Stimulated activated CD8-positive, alpha-beta memory T cell treated with anti-CD3 and anti-CD28 coated beads, Interleukin-4, amount 100 ng/mL, for 1 hour (primary cell): ENCODE results near the gene IGFN1.
"Not testable (repeated sequence)": the region's sequence is repeated elsewhere in the genome, so short reads cannot be mapped to it uniquely, and the experiment has no call there.

Experiments
- DNase-seq, 2 donors: peaks; one replicate each; pipeline ENCODE4 v3.0.0-alpha.2; 2020; ENCODE audit warnings: low read depth in 2 of 2, low spot score in 1 of 2

The IGFN1 gene

DNA sequence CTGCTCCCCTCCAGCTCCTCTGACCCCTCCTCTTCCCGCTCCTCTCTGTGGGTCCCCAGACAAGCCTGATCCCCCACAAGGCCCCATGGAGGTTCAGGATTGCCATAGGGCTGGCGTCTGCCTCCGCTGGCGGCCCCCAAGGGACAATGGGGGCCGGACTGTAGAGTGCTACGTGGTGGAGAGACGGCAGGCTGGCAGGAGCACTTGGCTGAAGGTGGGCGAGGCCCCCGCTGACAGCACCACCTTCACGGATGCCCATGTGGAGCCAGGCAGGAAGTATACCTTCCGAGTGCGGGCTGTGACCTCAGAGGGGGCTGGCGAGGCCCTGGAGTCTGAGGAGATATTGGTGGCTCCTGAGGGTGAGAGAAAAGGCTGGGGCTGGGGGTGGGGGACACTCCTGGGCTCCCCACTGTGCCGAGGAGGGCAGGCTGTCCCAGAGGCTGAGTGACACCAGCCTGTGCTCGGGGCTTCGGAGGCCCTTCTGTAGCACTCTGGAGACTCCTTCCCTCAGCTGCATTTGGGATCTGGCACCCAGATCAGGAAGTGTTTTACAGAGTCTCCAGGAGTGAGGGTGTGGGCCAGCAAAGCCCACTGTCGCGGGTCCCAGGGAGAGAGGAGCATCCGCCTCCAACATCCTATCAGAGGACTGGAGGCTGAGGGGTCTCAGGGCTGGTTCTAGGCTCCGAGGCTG is 25.9 kb downstream of the IGFN1 start:
- no peak for DNase-seq

DNA sequence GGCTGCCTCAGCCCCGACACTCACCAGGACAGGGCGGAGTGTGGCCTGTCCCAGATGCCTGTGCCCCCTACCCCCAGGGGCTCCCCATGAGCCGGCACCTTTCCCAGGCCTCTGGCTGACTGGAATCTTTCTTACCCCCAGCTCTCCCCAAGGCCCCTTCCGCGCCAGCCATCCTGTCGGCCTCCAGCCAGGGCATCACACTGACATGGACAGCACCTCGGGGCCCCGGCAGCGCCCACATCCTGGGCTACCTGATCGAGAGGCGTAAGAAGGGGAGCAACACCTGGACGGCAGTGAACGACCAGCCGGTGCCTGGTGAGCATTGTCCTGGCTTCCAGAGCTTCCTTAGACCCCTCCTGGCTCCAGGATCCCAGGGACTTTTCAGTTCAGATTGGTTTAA is 26.5 kb downstream of the IGFN1 start:
- no peak for DNase-seq

DNA sequence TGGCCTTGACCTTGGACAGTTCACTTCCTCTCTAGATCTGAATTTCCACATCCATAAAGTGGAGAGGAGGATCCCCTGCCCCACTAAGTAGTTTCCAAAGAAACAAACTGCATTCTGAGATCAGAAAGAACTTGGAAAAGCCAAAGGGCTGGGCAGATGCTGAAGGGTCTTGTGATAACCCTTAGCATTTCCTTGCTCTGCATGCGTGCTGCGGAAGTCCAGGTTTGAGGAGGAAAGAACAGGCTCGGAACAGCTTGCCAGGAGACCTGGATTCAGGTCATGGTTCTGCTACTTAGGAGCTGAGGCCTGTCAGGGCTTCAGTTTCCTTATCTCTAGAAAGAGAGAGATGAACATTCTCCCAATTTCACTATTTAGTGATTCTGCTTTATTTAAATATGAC is 27.2 kb downstream of the IGFN1 start:
- no peak for DNase-seq

DNA sequence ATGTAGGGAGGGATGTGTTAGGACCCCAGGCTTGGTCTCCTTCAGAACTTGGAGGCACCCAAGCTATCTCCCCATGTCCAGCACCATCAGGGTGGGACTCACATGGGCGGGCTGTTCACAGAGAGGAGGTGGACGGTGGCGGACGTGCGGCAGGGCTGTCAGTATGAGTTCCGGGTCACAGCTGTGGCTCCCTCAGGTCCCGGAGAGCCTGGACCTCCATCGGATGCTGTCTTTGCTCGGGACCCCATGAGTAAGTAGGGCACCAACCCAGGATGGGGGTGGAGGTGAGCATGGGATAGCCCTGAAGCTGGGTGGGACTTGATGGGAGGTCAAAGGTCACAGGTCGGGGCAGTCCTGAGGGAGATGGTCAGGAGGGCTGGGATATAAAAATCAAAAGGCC is 27.8 kb downstream of the IGFN1 start:
- DNase-seq = no peak

DNA sequence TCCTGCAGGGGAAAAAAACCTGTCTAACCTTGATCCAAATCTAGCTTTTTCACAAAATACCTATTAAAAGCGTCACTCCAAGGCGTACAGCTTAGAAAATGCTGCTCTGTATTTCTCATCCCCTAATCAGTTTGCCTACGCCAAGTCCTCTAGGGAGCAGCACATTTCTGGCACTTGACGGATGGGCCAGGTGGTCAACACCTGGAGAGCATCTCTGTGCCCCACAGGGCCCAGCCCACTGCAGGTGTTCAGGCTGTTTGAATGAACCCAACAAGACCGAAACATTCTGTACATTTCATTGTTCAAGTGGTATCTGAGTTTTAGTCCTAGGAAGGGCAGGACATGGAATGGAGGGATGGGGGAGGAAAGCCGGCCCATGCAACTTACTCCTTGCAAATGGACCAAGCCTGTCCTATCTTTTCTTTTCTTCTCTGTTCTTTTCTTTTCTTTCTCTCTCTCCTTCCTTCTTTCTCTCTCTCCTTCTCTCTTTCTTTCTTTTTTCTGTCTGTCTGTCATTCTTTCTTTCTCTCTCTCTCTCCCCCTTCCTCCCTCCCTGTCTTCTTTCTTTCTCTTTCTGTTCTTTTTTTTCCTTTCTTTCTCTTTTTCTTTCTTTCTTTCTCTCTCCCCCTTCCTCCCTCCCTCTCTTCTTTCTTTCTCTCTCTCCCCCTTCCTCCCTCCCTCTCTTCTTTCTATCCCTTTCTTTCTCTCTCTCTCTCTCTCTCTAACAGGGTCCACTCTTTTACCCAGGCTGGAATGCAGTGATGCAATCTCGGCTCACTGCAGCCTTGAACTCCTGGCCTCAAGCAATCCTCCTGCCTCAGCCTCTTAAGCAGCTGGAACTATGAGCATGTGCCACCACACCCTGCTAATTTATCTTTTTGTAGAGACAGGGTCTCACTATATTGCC is 29.1 kb downstream of the IGFN1 start:
- DNase-seq = no peak

DNA sequence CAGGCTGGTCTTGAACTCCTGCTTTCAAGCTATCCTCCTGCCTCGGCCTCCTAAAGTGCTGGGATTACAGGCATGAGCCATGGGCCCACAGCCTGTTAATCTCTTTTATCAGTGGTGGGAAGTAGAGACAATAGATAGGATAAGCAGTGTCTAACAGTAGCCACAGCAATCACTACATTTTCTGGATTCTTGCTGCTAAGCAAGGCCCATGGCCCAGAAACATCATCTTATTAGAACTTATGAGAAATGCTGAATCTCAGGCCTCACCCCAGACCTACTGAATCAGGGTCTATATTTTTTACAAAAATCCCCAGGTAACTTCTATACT is 29.7 kb downstream of the IGFN1 start:
- DNase-seq = no peak

DNA sequence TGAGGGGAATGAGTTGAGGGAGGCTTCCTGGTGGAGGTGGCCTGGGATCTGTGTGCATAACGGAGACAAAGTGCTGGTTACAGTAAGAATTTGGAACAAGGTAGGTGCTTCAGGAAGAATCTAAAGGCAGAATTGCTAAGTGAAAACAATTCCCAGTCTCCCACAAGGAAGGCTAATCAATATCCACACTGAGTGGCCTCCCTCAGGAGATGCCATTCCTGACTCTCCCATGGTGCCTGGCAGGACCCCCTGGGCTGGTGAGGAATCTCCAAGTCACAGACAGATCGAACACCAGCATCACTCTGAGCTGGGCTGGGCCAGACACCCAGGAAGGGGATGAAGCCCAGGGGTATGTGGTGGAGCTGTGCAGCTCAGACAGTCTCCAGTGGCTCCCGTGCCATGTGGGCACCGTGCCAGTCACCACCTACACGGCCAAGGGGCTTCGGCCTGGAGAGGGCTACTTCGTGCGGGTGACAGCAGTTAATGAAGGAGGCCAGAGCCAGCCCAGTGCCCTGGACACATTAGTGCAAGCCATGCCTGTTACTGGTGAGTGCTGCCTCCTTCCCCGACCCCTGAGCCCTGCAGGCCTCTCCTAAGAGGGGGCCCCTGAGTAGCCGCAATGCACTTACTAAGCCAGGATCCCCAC is 30.7 kb downstream of the IGFN1 start:
- no peak for DNase-seq

DNA sequence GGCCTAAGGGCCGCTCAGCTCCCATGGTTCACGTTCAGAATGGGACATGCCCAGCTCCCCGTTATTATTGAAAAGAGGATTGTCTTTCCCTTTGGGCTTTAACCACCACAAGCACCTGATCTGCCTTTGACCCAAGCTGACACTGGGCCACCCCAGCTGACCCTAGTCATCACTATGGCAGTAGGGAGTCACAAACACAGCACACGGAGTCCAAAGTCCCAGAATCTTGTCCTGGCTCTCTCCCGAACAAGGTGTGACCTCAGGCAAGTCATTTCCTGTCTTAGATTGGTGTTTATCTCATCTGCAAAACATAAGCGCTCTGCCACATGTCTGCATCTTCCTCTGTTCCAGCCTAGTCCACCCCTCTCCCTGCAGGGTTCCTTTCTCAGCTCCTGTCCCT is 31.5 kb downstream of the IGFN1 start:
- no peak for DNase-seq

DNA sequence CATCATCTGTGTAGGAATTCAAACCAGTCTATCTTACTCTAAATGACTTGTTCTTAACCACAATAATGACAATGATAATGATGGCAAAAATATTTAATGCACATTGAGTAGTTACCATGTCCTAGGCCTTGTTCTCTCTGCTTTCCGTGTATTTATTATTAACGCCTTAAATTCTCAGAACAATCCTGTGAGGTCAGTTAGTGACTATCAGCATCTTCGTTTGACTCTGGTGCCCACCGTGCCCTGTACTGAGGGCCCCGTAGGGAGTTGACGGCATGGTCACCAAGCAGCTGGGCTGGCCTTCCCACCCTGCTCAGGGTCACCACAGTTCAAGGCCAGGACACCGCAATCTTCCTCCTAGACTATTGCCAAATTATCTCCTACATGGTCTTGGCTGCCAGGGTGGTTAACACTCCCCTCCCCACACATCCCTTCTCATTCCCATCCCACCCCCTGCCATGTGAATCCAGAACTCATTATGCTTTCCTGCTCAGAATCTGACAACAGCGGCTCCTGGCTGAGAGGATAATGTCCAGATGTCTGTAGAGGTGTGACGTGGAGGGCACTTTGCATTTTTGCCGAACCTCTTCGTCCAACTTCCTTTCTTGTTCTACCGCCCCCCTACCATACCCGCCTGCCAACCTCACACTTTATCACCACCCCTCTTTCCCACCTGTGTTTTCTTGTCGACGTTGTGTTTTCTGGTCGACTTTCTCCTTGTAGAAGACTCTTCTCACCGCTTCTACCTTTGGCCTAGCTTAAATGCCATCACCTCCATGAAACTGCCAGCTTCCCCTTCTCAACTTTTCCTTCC is 33.4 kb downstream of the IGFN1 start:
- DNase-seq = no peak

DNA sequence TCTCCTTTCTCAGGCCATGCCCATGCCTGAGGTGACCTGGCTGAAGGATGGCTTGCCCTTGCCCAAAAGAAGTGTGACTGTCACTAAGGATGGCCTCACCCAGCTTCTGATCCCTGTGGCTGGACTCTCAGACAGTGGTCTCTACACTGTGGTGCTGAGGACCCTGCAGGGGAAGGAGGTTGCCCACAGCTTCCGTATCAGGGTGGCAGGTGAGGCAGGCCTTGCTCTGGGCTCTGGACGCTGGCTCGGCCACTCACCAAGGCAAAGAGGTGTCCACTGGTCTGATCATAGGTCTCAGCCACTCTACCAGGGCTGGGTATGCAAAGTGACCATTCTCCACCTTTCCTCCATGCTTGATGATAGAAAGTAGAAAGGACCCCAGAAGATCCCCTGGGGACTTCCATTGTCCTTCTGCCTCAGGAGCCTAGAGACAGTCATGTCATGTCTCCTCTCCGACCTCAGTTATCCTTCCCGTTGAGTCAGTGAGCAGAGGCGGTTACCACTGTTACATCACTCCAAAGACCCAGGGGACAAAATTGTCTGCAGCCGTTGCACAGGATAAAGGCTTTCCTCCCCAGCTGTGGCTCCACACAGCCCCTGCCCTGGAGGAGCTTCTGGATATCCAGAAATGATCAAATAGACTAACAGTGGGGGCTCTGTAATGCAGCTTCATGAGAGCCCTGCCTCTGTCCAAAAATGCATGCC is 34.2 kb downstream of the IGFN1 start:
- DNase-seq = no peak

DNA sequence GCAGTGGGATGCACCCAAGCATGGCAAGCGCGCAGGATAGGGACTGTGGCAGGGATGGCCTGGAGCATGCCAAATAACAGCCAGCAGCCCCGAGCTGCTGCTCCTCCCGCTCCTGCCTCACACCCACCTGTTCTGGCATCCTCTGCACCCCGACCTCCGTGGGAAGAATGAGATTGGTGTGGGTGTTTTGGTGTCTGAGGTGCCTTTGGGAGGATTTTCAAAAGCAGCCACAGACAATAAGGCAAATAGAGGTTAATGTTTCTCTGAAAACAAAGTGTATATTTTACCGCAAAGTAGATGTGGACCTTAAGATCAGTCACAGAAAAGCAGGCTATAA is 35.5 kb downstream of the IGFN1 start:
- no peak for DNase-seq

DNA sequence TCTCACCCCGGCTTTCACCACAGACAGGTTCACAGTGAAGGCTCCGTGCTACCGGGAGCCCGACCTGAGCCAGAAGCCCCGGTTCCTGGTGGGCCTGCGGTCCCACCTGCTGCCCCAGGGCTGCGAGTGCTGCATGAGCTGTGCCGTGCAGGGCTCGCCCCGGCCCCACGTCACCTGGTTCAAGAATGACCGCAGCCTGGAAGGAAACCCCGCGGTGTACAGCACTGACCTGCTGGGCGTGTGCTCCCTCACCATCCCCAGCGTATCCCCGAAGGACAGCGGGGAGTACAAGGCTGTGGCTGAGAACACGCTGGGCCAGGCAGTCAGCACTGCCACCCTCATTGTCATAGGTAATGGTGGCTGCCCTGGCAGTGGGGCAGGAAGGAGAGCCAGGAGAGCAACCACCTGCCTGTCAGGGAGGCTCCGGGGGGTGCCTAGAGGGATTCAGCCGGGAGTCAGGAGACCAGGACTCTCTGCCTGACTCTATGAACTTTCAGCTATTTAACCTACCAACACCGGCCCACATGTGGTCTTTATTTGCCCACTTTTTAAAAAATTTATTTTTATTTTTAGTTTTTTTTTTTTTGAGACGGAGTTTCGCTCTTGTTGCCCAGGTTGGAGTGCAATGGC is 36.4 kb downstream of the IGFN1 start:
- no peak for DNase-seq

DNA sequence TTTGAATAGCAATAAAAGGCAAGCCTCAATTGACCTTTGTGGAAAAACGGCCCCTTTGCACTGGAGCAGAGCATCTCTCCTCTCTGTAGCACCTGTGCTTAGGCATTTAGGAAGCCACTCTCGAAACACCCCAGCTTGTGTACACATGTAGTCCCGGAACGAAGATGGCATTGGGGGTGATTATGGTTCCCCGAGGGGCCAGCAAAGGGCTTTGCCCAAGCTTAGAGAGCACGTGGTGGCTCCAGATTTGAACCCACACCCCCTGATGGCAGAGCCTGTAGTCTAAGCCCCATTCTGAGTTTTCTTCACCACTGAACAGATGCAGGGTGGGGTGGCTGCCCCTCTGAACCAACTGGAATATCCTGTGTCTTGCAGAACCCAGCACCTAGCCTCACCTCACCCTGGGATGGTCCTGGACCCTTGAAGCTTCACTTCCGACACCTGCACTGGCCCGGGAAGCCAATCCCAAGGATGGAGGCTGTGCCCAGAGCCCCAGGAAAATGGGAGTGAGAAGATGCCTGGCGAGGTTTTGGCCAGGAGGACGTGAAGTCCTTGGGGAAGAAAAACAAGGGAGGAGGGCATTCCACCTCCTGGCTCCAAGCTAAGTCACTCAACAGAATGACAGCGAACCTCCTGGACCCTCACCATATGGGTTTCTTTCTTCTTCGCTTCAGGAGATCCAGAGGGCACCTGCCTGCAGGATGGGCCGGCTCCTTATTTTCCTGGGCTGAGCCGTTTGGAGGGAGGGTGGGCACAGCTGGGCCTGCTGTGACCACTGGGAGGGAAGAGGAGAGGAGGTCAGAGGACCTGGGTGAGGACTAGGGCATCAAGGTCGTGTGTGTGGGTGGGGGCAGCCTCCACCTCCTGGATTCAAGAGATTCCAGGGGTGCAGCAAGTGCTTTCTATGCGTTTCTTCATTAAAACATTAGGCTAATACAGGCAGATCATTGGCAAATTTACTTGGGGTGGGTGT is 37.7 kb downstream of the IGFN1 start:
- no peak for DNase-seq

DNA sequence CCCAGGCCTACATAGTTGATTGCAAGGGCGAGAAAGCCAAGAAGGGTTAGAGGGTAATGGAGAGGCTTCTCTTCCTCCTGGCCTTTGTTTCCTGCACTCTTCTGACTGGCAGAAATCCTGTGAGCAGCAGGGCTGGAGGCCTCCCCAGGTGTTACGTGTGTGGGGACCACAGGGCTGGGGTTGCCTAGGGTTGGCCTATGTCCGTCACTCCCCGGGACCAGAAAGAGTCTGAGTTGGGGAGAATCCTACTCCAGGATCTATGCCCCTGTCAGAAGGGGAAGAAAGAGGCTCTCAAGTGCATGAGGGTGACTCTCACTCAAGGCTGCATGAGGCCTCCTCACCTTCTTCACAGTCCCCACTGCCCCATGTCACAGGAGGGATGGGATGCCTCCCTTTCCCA is 38.5 kb downstream of the IGFN1 start:
- no peak for DNase-seq

DNA sequence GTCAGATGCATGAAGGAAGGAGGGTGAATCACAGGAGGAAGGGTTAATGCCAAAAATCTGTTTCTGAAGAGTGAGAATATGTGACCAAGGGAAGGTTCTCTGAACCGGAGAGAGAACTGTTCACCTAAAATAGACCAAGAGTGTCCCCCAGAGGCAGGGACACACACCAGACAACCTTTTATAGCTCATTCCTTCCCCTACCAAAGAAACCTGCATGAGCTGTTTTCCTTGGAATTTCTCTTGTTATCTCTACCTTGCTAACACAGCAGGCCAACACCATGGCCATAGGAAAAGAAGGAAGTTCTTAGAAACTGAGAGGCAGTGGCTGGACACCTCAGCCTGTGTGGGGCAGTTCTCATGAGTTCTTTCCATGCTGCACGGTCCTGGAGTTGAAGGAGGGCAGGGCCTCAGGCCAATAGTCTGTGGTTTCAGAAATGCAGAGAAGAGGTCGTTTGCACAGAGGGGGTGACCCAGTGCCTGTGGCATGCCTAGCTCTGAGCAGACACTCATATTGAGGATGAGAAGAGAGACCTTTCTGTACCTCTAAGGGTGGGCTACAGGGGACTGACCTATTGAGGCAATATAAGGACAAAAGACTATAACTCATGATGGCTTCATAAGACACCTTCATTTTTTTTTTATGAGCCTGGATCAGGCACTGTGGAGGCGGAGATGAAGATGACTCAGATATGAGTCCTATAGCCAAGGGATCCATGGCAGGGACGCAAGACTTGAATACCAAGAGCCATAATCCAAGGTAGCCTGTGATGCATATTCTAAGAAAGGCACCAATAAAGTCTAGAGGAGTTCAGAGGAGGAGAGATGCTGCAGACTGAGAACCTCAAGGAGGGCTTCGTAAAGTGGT is 39.4 kb downstream of the IGFN1 start:
- DNase-seq = no peak

DNA sequence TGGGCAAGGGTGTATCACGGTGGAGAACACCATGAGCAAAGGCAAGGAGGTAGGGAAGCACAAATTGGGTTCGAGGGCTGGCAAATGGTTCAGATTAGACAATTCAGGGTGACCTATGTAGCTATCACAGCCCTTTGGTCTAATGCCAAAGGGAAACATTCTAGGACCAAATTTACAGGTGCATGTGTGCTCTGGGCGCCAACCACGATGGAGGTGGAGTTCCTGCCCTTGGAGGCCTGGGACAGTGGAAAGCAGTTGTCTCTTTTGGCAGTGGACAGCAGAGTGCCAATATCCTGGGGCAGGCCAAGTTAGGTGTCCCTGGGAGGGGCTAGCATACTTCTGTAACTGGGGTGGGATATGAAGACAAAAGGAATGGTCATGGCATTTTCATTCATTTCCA is 40.1 kb downstream of the IGFN1 start:
- DNase-seq = no peak

DNA sequence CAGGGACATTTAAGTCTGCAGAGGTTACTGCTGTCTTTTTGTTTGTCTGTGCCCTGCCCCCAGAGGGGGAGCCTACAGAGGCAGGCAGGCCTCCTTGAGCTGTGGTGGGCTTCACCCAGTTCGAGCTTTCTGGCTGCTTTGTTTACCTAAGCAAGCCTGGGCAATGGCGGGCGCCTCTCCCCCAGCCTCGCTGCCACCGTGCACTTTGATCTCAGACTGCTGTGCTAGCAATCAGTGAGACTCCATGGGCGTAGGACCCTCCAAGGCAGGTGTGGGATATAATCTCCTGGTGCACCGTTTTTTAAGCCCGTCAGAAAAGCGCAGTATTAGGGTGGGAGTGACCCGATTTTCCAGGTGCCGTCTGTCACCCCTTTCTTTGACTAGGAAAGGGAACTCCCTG is 49.0 kb downstream of the IGFN1 start:
- DNase-seq = not testable (repeated sequence)

DNA sequence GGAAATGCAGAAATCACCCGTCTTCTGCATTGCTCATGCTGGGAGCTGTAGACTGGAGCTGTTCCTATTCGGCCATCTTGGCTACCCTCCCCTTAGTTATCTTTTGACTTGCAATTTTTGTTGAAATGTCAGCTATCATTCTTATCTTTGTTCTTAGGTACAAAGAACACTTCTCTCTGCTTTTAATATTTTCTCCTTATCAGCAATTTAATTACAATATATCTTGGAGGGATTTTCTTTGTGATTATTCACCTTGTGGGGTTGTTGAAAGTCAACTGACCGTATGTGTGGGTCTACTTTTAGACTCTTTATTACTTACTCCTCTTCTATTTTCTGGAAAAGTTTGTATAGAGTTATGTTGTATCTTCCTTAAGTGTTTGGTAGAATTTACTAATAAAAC is 49.5 kb downstream of the IGFN1 start:
- DNase-seq = no peak
